Natural killer cell (primary cell): ENCODE data around the gene JAZF1. TPM values are rescaled to one million over a fixed set of nuclear protein-coding genes. Genes with fewer than 3 reads are reported as not detected.

Source experiments
- ATAC-seq, 3 donors: fragments of 150-1000 bp in 2 of 3; fragments of 200-7000 bp in 1 of 3; cut with Tn5 transposase; 1 replicate in 1 of 3; 2 replicates in 2 of 3; pipeline ENCODE4 v1.10.0; 2021; ENCODE audit warnings: mild to moderate bottlenecking in 2 of 3, moderate library complexity in 2 of 3
- DNase-seq, 2 donors: peaks; one replicate each; pipeline versions ENCODE4 v3.0.0 to v3.0.0-alpha.2; 2013 to 2021; ENCODE audit warnings: mixed read lengths in 1 of 2
- H3K27ac ChIP-seq: one replicate; pipeline ENCODE4 v1.5.1; 2013; ENCODE audit warnings: mild to moderate bottlenecking, low read length
- H3K27me3 ChIP-seq: one replicate; pipeline ENCODE4 v1.6.1; 2013; ENCODE audit warnings: low read length; ENCODE audit not compliant: control insufficient read depth, insufficient read depth
- H3K36me3 ChIP-seq: one replicate; pipeline ENCODE4 v1.6.1; 2013; ENCODE audit warnings: low read length; ENCODE audit not compliant: control insufficient read depth, insufficient read depth
- H3K4me1 ChIP-seq: one replicate; pipeline ENCODE4 v1.6.1; 2013; ENCODE audit warnings: low read length; ENCODE audit not compliant: control insufficient read depth, insufficient read depth
- H3K4me3 ChIP-seq: one replicate; pipeline ENCODE4 v1.5.1; 2013; ENCODE audit warnings: low read length
- H3K9me3 ChIP-seq: one replicate; pipeline ENCODE4 v1.6.1; 2013; ENCODE audit warnings: low read length; ENCODE audit not compliant: control insufficient read depth, insufficient read depth
- H3K27ac Mint-ChIP-seq, 2 donors: one replicate each; pipeline ENCODE4 v1.8.0; 2022; ENCODE audit warnings: mild to moderate bottlenecking in 2 of 2, mixed read lengths in 2 of 2, moderate library complexity in 1 of 2
- H3K27me3 Mint-ChIP-seq, 2 donors: one replicate each; pipeline ENCODE4 v1.8.0; 2022; ENCODE audit warnings: low read depth in 2 of 2, mixed read lengths in 2 of 2
- H3K36me3 Mint-ChIP-seq: one replicate; pipeline ENCODE4 v1.8.0; 2022; ENCODE audit warnings: mixed read lengths
- H3K4me1 Mint-ChIP-seq, 2 donors: one replicate each; pipeline ENCODE4 v1.8.0; 2022; ENCODE audit warnings: mixed read lengths in 2 of 2
- H3K4me3 Mint-ChIP-seq: one replicate; pipeline ENCODE4 v1.8.0; 2022; ENCODE audit warnings: mild to moderate bottlenecking, moderate library complexity, mixed read lengths
- H3K9me3 Mint-ChIP-seq, 2 donors: one replicate each; pipeline ENCODE4 v1.8.0; 2022; ENCODE audit warnings: mixed read lengths in 2 of 2
- WGBS: methylation state at CpG from one replicate; pipeline ENCODE4 v1.1.7; 2013; ENCODE audit warnings: missing lambda C conversion rate; ENCODE audit not compliant: insufficient coverage; 5-methylcytosine and 5-hydroxymethylcytosine counted together
- intact Hi-C: fragments of 100-400 bp; cut with micrococcal nuclease; formaldehyde crosslinking; loops from one replicate; pipeline ENCODE4 v1.14.2; 2022
- total RNA-seq, 4 donors: library from RNA; stranded (reverse); fragments of 120-200 nt in 1 of 4; gene quantifications; one replicate each; pipeline versions ENCODE4 v1.2.3 to v1.2.4, GENCODE V29; 2013 to 2022
- TF ChIP-seq, protein P1 (sequence below): fragments of 200-600 bp; IDR thresholded peaks from one replicate; pipeline ENCODE4 v1.8.0; 2022; ENCODE audit warnings: antibody characterized with exemption

JAZF1 gene
- total RNA-seq, 3 donors from 2014 or later (not counting 1 experiment from before 2014, with no cell fraction given), result 82.5 to 89.7 (median 87.6) TPM

GRCh38 chr7:28041508-28042314, 138.9 kb downstream of the JAZF1 start:
- Histone ChIP-seq H3K9me3 (no peaks in the 10 kb centered on the region), H3K27ac (no peak overlapping the region), H3K27me3 (no peaks in the 10 kb centered on the region), H3K4me3 (no peak overlapping the region), H3K4me1 (no peaks in the 10 kb centered on the region), H3K36me3 (no peaks in the 10 kb centered on the region)
- Mint-ChIP-seq H3K27me3 (no peaks in the 10 kb centered on the region), H3K4me1 (peaks cover 70 to 81% of the 10 kb centered on the region in 2 donors), H3K27ac (peak overlapping the region; percentile 12 to 33), H3K4me3 (no peak overlapping the region), H3K9me3 (no peaks in the 10 kb centered on the region), H3K36me3 (no peaks in the 10 kb centered on the region)
- ATAC-seq, result no peak
- 88% methylated on average over 5 of the region's 5 CpGs for WGBS
- TF ChIP-seq, protein P1, sequence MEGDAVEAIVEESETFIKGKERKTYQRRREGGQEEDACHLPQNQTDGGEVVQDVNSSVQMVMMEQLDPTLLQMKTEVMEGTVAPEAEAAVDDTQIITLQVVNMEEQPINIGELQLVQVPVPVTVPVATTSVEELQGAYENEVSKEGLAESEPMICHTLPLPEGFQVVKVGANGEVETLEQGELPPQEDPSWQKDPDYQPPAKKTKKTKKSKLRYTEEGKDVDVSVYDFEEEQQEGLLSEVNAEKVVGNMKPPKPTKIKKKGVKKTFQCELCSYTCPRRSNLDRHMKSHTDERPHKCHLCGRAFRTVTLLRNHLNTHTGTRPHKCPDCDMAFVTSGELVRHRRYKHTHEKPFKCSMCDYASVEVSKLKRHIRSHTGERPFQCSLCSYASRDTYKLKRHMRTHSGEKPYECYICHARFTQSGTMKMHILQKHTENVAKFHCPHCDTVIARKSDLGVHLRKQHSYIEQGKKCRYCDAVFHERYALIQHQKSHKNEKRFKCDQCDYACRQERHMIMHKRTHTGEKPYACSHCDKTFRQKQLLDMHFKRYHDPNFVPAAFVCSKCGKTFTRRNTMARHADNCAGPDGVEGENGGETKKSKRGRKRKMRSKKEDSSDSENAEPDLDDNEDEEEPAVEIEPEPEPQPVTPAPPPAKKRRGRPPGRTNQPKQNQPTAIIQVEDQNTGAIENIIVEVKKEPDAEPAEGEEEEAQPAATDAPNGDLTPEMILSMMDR, result no peak
- no peak for DNase-seq
- intact Hi-C loops, result no loop called here

DNA sequence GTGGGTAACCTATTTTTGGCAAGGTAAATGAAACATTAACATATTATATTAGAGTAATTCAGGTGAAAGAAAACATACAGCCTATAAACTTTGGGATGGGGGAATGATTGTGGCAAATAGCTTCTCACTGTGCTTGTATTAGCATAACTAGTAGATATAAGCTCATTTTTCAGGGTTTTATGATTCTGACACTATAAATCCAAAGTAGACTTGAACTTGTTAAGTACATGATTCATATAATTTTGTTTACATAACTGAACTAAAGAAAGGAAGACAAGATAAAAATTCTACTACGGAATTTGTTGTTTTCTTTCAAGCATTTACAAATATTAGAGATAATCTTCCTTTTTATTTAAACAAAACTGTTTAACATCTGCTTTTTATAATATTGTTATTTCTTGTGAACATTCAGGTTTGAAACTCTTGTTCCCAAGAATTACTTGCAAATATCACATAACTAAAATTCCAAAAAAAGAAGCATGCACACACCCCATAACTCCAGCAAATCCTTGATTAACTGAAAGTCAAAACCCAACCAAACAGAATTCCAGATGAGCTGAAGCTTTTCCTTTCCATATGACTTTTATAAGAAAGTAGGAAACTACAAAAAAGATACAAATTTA, 142.3 kb downstream of the JAZF1 start:
- H3K27ac ChIP-seq, result no peak overlapping the region
- peaks cover 6% of the 10 kb centered on the region for H3K4me1 ChIP-seq
- H3K27me3 ChIP-seq, result no peaks in the 10 kb centered on the region
- Mint-ChIP-seq H3K4me3 (no peak overlapping the region), H3K4me1 (peaks cover 67 to 90% of the 10 kb centered on the region in 2 donors), H3K27me3 (no peaks in the 10 kb centered on the region), H3K9me3 (no peaks in the 10 kb centered on the region), H3K27ac (peak overlapping the region; percentile 72 to 76), H3K36me3 (no peaks in the 10 kb centered on the region)
- H3K4me3 ChIP-seq, result no peak overlapping the region
- intact Hi-C loops, result no loop called here
- DNase-seq (no peak), ATAC-seq (no peak)
- H3K9me3 ChIP-seq, result no peaks in the 10 kb centered on the region
- no CpG with 5 or more reads among the region's 1 CpG for WGBS
- TF ChIP-seq, protein P1, result no peak
- no peaks in the 10 kb centered on the region for H3K36me3 ChIP-seq

GRCh38 chr7:28037220-28038010, 143.2 kb downstream of the JAZF1 start:
- TF ChIP-seq, protein P1, result no peak
- Histone ChIP-seq H3K36me3 (no peaks in the 10 kb centered on the region), H3K9me3 (no peaks in the 10 kb centered on the region), H3K4me3 (no peak overlapping the region), H3K27me3 (no peaks in the 10 kb centered on the region), H3K4me1 (peaks cover 12% of the 10 kb centered on the region), H3K27ac (no peak overlapping the region)
- Mint-ChIP-seq H3K27ac (peak overlapping the region; percentile 72 to 76), H3K4me3 (no peak overlapping the region), H3K9me3 (no peaks in the 10 kb centered on the region), H3K4me1 (peaks cover 69 to 92% of the 10 kb centered on the region in 2 donors), H3K36me3 (no peaks in the 10 kb centered on the region), H3K27me3 (no peaks in the 10 kb centered on the region)
- WGBS, result 59% methylated on average over 4 of the region's 6 CpGs
- DNase-seq (no peak), ATAC-seq (peak in 2 of 3 donors; percentile 37 to 82)
- intact Hi-C loops, result no loop called here
